HEK293 (cell line): Measurements from ENCODE around the gene CARS1.

Experiments
- CTCF ChIA-PET: fragments of 350-600 bp; formaldehyde crosslinking; extraction: SDS; loops from one replicate; lab custom pipeline; 2021; ENCODE audit warnings: antibody characterized with exemption; lab: Yijun Ruan, JAX
- POLR2A ChIA-PET: fragments of 300-600 bp; formaldehyde crosslinking; extraction: SDS; loops from one replicate; lab custom pipeline; 2020; ENCODE audit warnings: antibody characterized with exemption, inconsistent platforms; lab: Yijun Ruan, JAX
- H3K27ac ChIP-seq: fragments of 200-500 bp; sonication (Bioruptor generic); 2 replicates; pipeline ENCODE4 v1.5.1; 2014; ENCODE audit warnings: low read depth, low read length, control low read depth, inconsistent platforms; ENCODE audit errors: extremely low read depth
- H3K36me3 ChIP-seq, 2 experiments: fragments of 200-500 bp in 1 of 2; sonication (Bioruptor generic) in 1 of 2; 1 replicate in 1 of 2; 2 replicates in 1 of 2; pipeline ENCODE4 v1.5.1; 2014 to 2017; ENCODE audit warnings: inconsistent platforms in 2 of 2, low read length in 2 of 2; ENCODE audit not compliant: control insufficient read depth in 2 of 2, insufficient read depth in 1 of 2
- H3K4me1 ChIP-seq: fragments of 200-500 bp; sonication (Bioruptor generic); 2 replicates; pipeline ENCODE4 v1.5.1; 2014; ENCODE audit warnings: mild to moderate bottlenecking, low read length, inconsistent platforms; ENCODE audit not compliant: control insufficient read depth, insufficient read depth
- H3K4me3 ChIP-seq: 2 replicates; pipeline ENCODE4 v1.5.1; 2011; ENCODE audit warnings: low read depth, mild to moderate bottlenecking, control low read depth, low read length, moderate library complexity
- H3K9me3 ChIP-seq: fragments of 200-500 bp; sonication (Bioruptor generic); 2 replicates; pipeline ENCODE4 v1.5.1; 2014; ENCODE audit warnings: low read depth, low read length, inconsistent platforms; ENCODE audit not compliant: control insufficient read depth, insufficient read depth
- EGR2 ChIP-seq: fragments of 450-650 bp; formaldehyde crosslinking; IDR thresholded peaks from 2 replicates; pipeline ENCODE4 v1.5.1; 2016; ENCODE audit warnings: low read depth, missing biosample characterization, missing genetic modification characterization
- GLIS1 ChIP-seq: fragments of 450-650 bp; formaldehyde crosslinking; IDR thresholded peaks from 2 replicates; pipeline ENCODE4 v1.5.1; 2016; ENCODE audit warnings: missing biosample characterization, missing genetic modification characterization
- KLF7 ChIP-seq: fragments of 450-650 bp; formaldehyde crosslinking; IDR thresholded peaks from 2 replicates; pipeline ENCODE4 v1.5.1; 2016; ENCODE audit warnings: missing biosample characterization, missing genetic modification characterization, borderline replicate concordance
- KLF8 ChIP-seq: fragments of 450-650 bp; formaldehyde crosslinking; IDR thresholded peaks from 2 replicates; pipeline ENCODE4 v1.5.1; 2016; ENCODE audit warnings: missing biosample characterization, missing genetic modification characterization
- KLF9 ChIP-seq: fragments of 450-650 bp; formaldehyde crosslinking; IDR thresholded peaks from 2 replicates; pipeline ENCODE4 v1.5.1; 2016; ENCODE audit warnings: missing biosample characterization, missing genetic modification characterization, low read depth
- MZF1 ChIP-seq: fragments of 450-650 bp; formaldehyde crosslinking; IDR thresholded peaks from 2 replicates; pipeline ENCODE4 v1.5.1; 2017; ENCODE audit warnings: missing biosample characterization, missing genetic modification characterization, borderline replicate concordance
- OSR2 ChIP-seq: fragments of 450-650 bp; formaldehyde crosslinking; IDR thresholded peaks from 2 replicates; pipeline ENCODE4 v1.5.1; 2016; ENCODE audit warnings: missing biosample characterization, missing genetic modification characterization
- OVOL3 ChIP-seq: fragments of 450-650 bp; formaldehyde crosslinking; IDR thresholded peaks from 2 replicates; pipeline ENCODE4 v1.5.1; 2016; ENCODE audit warnings: missing biosample characterization, missing genetic modification characterization
- SCRT2 ChIP-seq: fragments of 450-650 bp; formaldehyde crosslinking; IDR thresholded peaks from 2 replicates; pipeline ENCODE4 v1.5.1; 2016; ENCODE audit warnings: missing biosample characterization, missing genetic modification characterization
- SP7 ChIP-seq: fragments of 450-650 bp; formaldehyde crosslinking; IDR thresholded peaks from 2 replicates; pipeline ENCODE4 v1.5.1; 2016; ENCODE audit warnings: missing biosample characterization, missing genetic modification characterization
- ZBTB20 ChIP-seq: fragments of 450-650 bp; formaldehyde crosslinking; IDR thresholded peaks from 2 replicates; pipeline ENCODE4 v1.5.1; 2016; ENCODE audit warnings: missing biosample characterization, missing genetic modification characterization
- ZNF121 ChIP-seq: fragments of 450-650 bp; formaldehyde crosslinking; IDR thresholded peaks from 2 replicates; pipeline ENCODE4 v1.5.1; 2016; ENCODE audit warnings: missing biosample characterization, missing genetic modification characterization
- ZNF138 ChIP-seq: fragments of 450-650 bp; formaldehyde crosslinking; IDR thresholded peaks from 2 replicates; pipeline ENCODE4 v1.5.1; 2016; ENCODE audit warnings: missing biosample characterization, missing genetic modification characterization, borderline replicate concordance
- ZNF155 ChIP-seq: fragments of 450-650 bp; formaldehyde crosslinking; IDR thresholded peaks from 2 replicates; pipeline ENCODE4 v1.5.1; 2016; ENCODE audit warnings: missing biosample characterization, missing genetic modification characterization
- ZNF169 ChIP-seq: fragments of 450-650 bp; formaldehyde crosslinking; IDR thresholded peaks from 2 replicates; pipeline ENCODE4 v1.5.1; 2016; ENCODE audit warnings: missing biosample characterization, missing genetic modification characterization
- ZNF184 ChIP-seq: fragments of 450-650 bp; IDR thresholded peaks from 2 replicates; pipeline ENCODE4 v1.5.1; 2018; ENCODE audit warnings: missing biosample characterization, mild to moderate bottlenecking, missing genetic modification characterization
- ZNF302 ChIP-seq: fragments of 450-650 bp; formaldehyde crosslinking; IDR thresholded peaks from 2 replicates; pipeline ENCODE4 v1.5.1; 2016; ENCODE audit warnings: missing biosample characterization, missing genetic modification characterization, low read depth
- ZNF37A ChIP-seq: fragments of 450-650 bp; IDR thresholded peaks from 2 replicates; pipeline ENCODE4 v1.5.1; 2018; ENCODE audit warnings: missing biosample characterization, missing genetic modification characterization
- ZNF514 ChIP-seq: fragments of 450-650 bp; formaldehyde crosslinking; IDR thresholded peaks from 2 replicates; pipeline ENCODE4 v1.5.1; 2016; ENCODE audit warnings: missing biosample characterization, missing genetic modification characterization
- ZNF529 ChIP-seq: fragments of 450-650 bp; formaldehyde crosslinking; IDR thresholded peaks from 2 replicates; pipeline ENCODE4 v1.5.1; 2017; ENCODE audit warnings: missing genetic modification characterization, missing biosample characterization; ENCODE audit not compliant: insufficient replicate concordance
- ZNF549 ChIP-seq: fragments of 450-650 bp; IDR thresholded peaks from 2 replicates; pipeline ENCODE4 v1.5.1; 2018; ENCODE audit warnings: missing biosample characterization, missing genetic modification characterization, mild to moderate bottlenecking, inconsistent platforms, moderate library complexity
- ZNF596 ChIP-seq: fragments of 450-650 bp; IDR thresholded peaks from 2 replicates; pipeline ENCODE4 v1.5.0; 2018; ENCODE audit warnings: missing biosample characterization, mild to moderate bottlenecking, missing genetic modification characterization, moderate library complexity
- ZNF654 ChIP-seq: fragments of 450-650 bp; formaldehyde crosslinking; IDR thresholded peaks from 2 replicates; pipeline ENCODE4 v1.5.1; 2016; ENCODE audit warnings: low read depth, missing biosample characterization, missing genetic modification characterization
- ZNF677 ChIP-seq: fragments of 450-650 bp; IDR thresholded peaks from 2 replicates; pipeline ENCODE4 v1.5.0; 2018; ENCODE audit warnings: missing biosample characterization, mild to moderate bottlenecking, missing genetic modification characterization, moderate library complexity
- ZNF747 ChIP-seq: fragments of 450-650 bp; formaldehyde crosslinking; IDR thresholded peaks from 2 replicates; pipeline ENCODE4 v1.5.1; 2016; ENCODE audit warnings: missing biosample characterization, missing genetic modification characterization
- ZXDB ChIP-seq: fragments of 450-650 bp; formaldehyde crosslinking; IDR thresholded peaks from 2 replicates; pipeline ENCODE4 v1.5.1; 2016; ENCODE audit warnings: missing biosample characterization, missing genetic modification characterization
- TF ChIP-seq, protein P1 (sequence below): fragments of 450-650 bp; formaldehyde crosslinking; IDR thresholded peaks from 2 replicates; pipeline ENCODE4 v1.5.1; 2016; ENCODE audit warnings: missing biosample characterization, missing genetic modification characterization
- TF ChIP-seq, protein P2 (sequence below): fragments of 450-650 bp; formaldehyde crosslinking; optimal IDR thresholded peaks from 2 replicates; pipeline ENCODE3; 2016; ENCODE audit warnings: missing biosample characterization, mild to moderate bottlenecking, missing genetic modification characterization
- TF ChIP-seq, protein P3 (sequence below): fragments of 450-650 bp; formaldehyde crosslinking; IDR thresholded peaks from 2 replicates; pipeline ENCODE4 v1.5.1; 2016; ENCODE audit warnings: missing biosample characterization, missing genetic modification characterization
- TF ChIP-seq, protein P4 (sequence below): fragments of 450-650 bp; formaldehyde crosslinking; IDR thresholded peaks from 2 replicates; pipeline ENCODE4 v1.5.1; 2016; ENCODE audit warnings: missing biosample characterization, missing genetic modification characterization, borderline replicate concordance

The CARS1 gene

DNA sequence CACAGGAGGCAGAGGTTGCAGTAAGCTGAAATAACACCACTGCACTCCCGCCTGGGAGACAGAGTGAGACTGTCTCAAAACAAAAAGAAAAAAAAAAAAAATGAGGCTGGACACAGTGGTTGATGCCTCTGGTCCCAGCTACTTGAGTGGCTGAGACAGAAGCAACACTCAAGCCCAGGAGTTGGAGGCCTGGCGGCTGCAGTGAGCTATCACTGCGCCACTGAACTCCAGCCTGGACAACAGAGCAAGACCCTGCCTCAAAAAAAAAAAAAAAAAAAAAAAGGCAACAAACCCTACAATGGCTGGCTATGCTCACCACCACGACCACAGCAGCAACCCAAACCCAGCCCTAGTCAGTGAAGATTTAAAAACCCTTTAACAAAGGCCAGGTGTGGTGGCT lies 73.3 kb downstream of the CARS1 start:
- no peak for TF ChIP-seq ZNF596 (tag by site-specific recombination)
- no peak for TF ChIP-seq ZNF514 (tag by site-specific recombination)
- TF ChIP-seq ZNF747 = no peak
- no peak for TF ChIP-seq OVOL3
- no peak for TF ChIP-seq OSR2
- TF ChIP-seq ZNF654 = no peak
- TF ChIP-seq, protein P1, sequence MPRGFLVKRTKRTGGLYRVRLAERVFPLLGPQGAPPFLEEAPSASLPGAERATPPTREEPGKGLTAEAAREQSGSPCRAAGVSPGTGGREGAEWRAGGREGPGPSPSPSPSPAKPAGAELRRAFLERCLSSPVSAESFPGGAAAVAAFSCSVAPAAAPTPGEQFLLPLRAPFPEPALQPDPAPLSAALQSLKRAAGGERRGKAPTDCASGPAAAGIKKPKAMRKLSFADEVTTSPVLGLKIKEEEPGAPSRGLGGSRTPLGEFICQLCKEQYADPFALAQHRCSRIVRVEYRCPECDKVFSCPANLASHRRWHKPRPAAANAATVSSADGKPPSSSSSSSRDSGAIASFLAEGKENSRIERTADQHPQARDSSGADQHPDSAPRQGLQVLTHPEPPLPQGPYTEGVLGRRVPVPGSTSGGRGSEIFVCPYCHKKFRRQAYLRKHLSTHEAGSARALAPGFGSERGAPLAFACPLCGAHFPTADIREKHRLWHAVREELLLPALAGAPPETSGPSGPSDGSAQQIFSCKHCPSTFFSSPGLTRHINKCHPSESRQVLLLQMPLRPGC (tag by site-specific recombination) = no peak
- no peak for TF ChIP-seq ZNF155 (tag by site-specific recombination)
- TF ChIP-seq KLF7 (tag by site-specific recombination) = no peak
- TF ChIP-seq MZF1 (tag by site-specific recombination) = no peak
- TF ChIP-seq ZNF549 (tag by site-specific recombination) = no peak
- TF ChIP-seq SCRT2 (tag by site-specific recombination) = no peak
- TF ChIP-seq, protein P2, sequence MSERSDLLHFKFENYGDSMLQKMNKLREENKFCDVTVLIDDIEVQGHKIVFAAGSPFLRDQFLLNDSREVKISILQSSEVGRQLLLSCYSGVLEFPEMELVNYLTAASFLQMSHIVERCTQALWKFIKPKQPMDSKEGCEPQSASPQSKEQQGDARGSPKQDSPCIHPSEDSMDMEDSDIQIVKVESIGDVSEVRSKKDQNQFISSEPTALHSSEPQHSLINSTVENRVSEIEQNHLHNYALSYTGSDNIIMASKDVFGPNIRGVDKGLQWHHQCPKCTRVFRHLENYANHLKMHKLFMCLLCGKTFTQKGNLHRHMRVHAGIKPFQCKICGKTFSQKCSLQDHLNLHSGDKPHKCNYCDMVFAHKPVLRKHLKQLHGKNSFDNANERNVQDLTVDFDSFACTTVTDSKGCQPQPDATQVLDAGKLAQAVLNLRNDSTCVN (tag by site-specific recombination) = no peak
- TF ChIP-seq, protein P3, sequence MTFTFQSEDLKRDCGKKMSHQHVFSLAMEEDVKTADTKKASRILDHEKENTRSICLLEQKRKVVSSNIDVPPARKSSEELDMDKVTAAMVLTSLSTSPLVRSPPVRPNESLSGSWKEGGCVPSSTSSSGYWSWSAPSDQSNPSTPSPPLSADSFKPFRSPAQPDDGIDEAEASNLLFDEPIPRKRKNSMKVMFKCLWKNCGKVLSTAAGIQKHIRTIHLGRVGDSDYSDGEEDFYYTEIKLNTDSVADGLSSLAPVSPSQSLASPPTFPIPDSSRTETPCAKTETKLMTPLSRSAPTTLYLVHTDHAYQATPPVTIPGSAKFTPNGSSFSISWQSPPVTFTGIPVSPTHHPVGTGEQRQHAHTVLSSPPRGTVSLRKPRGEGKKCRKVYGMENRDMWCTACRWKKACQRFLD (tag by site-specific recombination) = no peak
- TF ChIP-seq ZNF169 (tag by site-specific recombination) = no peak
- TF ChIP-seq KLF9 (tag by site-specific recombination) = no peak
- TF ChIP-seq ZNF302 (tag by site-specific recombination) = no peak
- Histone ChIP-seq H3K27ac (no peak overlapping the region), H3K36me3 (peaks cover 0 to 33% of the 10 kb centered on the region in 2 experiments; a peak in 1 of 3 replicates), H3K4me1 (no peaks in the 10 kb centered on the region), H3K9me3 (no peaks in the 10 kb centered on the region), H3K4me3 (no peak overlapping the region)
- ChIA-PET POLR2A (interaction anchor here (1.7 kb wide), 1 partner anchor 8 kb away, joined by 5 read pairs; the partner anchor contains the start of gene NAP1L4), CTCF (interaction anchor here (1.1 kb wide), 1 partner anchor 9 kb away, joined by 4 read pairs; no protein-coding TSS in a partner anchor)

DNA sequence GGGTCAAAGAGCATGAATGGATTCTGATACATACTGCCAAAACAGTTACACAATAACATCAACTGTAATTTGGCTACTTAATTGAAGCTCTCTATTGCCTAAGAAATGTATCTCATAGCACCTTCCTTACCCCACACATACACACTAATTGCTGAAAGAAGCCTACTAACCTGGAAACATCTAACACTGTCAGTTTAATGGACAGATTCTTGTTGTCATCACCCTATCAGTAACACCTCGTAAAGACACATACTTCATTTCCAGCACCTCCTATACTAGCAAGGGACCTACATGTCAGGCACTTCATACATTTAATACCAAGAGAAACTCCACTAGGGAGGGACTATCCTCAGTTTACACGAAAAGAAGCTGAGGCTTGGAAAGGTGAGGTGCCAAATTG lies 75.0 kb downstream of the CARS1 start:
- POLR2A ChIA-PET = interaction anchor here (2.0 kb wide), 1 partner anchor 10 kb away, joined by 15 read pairs; the partner anchor contains the start of gene NAP1L4
- no peak overlapping the region for H3K4me3 ChIP-seq
- H3K36me3 ChIP-seq = peaks cover 0 to 38% of the 10 kb centered on the region in 2 experiments; a peak in 1 of 3 replicates
- CTCF ChIA-PET = no interaction called here
- H3K9me3 ChIP-seq = no peaks in the 10 kb centered on the region
- H3K4me1 ChIP-seq = no peaks in the 10 kb centered on the region
- H3K27ac ChIP-seq = no peak overlapping the region
- TF ChIP-seq SP7 (tag by site-specific recombination) (peak; percentile 34; the same call in 1 of the 2 replicates), GLIS1 (peak; percentile 20; the same call in 1 of the 2 replicates), ZNF677 (tag by site-specific recombination) (no peak), OSR2 (peak; percentile 76), ZNF184 (no peak), ZNF549 (tag by site-specific recombination) (no peak), KLF8 (tag by site-specific recombination) (no peak), ZXDB (tag by site-specific recombination) (no peak), ZBTB20 (no peak), ZNF37A (tag by site-specific recombination) (no peak), ZNF121 (tag by site-specific recombination) (no peak), ZNF138 (tag by site-specific recombination) (no peak), ZNF529 (tag by site-specific recombination) (no peak), EGR2 (no peak)
- TF ChIP-seq, protein P4, sequence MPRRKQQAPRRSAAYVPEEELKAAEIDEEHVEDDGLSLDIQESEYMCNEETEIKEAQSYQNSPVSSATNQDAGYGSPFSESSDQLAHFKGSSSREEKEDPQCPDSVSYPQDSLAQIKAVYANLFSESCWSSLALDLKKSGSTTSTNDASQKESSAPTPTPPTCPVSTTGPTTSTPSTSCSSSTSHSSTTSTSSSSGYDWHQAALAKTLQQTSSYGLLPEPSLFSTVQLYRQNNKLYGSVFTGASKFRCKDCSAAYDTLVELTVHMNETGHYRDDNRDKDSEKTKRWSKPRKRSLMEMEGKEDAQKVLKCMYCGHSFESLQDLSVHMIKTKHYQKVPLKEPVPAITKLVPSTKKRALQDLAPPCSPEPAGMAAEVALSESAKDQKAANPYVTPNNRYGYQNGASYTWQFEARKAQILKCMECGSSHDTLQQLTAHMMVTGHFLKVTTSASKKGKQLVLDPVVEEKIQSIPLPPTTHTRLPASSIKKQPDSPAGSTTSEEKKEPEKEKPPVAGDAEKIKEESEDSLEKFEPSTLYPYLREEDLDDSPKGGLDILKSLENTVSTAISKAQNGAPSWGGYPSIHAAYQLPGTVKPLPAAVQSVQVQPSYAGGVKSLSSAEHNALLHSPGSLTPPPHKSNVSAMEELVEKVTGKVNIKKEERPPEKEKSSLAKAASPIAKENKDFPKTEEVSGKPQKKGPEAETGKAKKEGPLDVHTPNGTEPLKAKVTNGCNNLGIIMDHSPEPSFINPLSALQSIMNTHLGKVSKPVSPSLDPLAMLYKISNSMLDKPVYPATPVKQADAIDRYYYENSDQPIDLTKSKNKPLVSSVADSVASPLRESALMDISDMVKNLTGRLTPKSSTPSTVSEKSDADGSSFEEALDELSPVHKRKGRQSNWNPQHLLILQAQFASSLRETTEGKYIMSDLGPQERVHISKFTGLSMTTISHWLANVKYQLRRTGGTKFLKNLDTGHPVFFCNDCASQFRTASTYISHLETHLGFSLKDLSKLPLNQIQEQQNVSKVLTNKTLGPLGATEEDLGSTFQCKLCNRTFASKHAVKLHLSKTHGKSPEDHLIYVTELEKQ = peak; percentile 63; the same call in 1 of the 2 replicates
